ENCODE measurements around the gene KIF7. TPM values are rescaled to one million over a fixed set of nuclear protein-coding genes. Genes with fewer than 3 reads are reported as not detected.
A peak's percentile ranks its signal among the peaks of the same experiment; 100 is the strongest.

The KIF7 gene
- total RNA-seq, 1 donor from 2014 or later = 13.9 TPM

DNA sequence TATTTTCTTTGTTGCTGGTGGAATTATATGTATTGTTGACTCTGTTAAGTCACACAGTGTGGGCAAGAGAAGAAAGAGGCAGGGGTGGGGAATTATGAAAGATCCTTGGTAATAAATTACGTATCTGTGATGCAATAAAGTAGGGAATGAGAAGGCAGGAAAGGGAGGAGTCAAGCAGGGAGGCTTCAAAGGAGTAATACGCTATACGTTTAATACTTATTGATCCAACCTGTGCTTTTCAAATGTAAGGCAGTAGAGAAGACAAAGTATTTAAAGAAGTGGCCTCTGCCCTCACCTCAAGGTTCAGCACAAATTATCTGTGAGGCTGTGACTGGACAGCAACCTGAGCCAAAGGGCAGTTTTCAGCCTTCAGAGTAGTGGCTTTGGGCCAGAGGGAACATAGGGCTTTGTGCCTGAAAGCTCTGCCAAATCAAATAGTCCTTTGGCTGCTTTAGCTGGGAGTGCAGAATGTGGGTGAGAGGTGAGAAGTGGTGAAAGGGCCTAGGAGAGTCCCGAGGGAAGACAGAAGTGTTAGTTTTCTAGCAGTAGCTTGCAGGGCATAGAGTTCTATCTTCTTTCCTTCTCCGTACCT, 25.1 kb upstream of the KIF7 start:
- no peak for TF ChIP-seq CTCF (IDR thresholded peaks at IDR 0.05)
- H3K27ac Mint-ChIP-seq (ENCODE audit: unreplicated experiment) = peak overlapping the region; percentile 60
- H3K27me3 Mint-ChIP-seq (ENCODE audit: low read depth) = no peaks in the 10 kb centered on the region
- no peak for DNase-seq (ENCODE audit: low spot score)
- H3K36me3 Mint-ChIP-seq (ENCODE audit: low read depth) = peaks cover 6% of the 10 kb centered on the region
- peaks cover 20% of the 10 kb centered on the region for H3K4me1 Mint-ChIP-seq (ENCODE audit: low read depth)
- H3K9me3 Mint-ChIP-seq (ENCODE audit: low read depth) = no peaks in the 10 kb centered on the region
- no peak overlapping the region for H3K4me3 Mint-ChIP-seq (ENCODE audit: unreplicated experiment)

DNA sequence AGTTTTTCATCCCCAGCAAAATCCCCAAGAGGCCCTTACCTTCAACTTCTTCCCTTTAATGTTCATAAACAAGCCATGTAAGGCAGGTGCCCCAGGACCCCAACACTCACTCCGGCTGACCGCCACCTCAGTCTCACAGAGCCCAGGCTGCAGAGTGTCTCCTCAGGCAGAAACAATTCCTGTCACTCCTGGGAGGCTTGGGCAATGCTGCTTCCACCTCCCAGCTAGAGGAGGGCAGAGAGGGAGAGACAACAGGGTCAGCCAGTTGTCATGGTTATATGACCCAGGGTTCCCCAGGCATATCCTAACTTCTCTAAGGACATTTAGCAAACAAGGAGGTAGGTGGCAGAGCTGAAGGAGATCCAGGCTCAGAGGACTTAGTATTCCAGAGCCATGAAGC, 23.9 kb upstream of the KIF7 start, which contains the start of gene PLIN1:
TSS of gene PLIN1 (minus strand) at position 156 of the 400 bp plus-strand sequence. CDS start 1,878 bp downstream, outside the sequence.
- Mint-ChIP-seq H3K9me3 (ENCODE audit: low read depth) (no peaks in the 10 kb centered on the region), H3K4me3 (ENCODE audit: unreplicated experiment) (no peak within 1 kb of the TSS), H3K36me3 (ENCODE audit: low read depth) (peaks cover 5% of the 10 kb centered on the region), H3K27me3 (ENCODE audit: low read depth) (no peaks in the 10 kb centered on the region), H3K27ac (ENCODE audit: unreplicated experiment) (peak within 1 kb of the TSS; percentile 60), H3K4me1 (ENCODE audit: low read depth) (peaks cover 20% of the 10 kb centered on the region)
- no peak for TF ChIP-seq CTCF (IDR thresholded peaks at IDR 0.05)
- no peak for DNase-seq (ENCODE audit: low spot score)

DNA sequence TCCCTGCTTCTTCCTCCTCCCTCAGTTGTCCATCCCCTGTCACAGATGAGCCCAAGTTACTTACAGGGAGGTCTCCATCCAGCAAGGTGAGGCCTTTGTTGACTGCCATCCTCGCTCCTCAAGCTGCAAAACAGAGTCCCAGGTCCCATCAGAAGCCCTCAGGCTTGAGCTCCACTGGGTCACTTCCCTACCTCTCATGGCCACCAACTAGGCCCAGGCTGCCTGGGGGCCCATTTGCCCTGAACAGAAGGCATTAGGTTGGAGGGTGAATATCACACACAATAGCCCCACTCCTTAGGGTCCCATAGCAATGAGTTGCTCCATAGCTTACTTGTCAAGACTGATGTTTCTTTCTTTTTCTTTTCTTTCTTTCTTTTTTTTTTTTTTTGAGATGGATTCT, 22.1 kb upstream of the KIF7 start:
- Mint-ChIP-seq H3K9me3 (ENCODE audit: low read depth) (no peaks in the 10 kb centered on the region), H3K27me3 (ENCODE audit: low read depth) (no peaks in the 10 kb centered on the region), H3K4me3 (ENCODE audit: unreplicated experiment) (no peak overlapping the region), H3K36me3 (ENCODE audit: low read depth) (peaks cover 3% of the 10 kb centered on the region), H3K4me1 (ENCODE audit: low read depth) (peaks cover 30% of the 10 kb centered on the region), H3K27ac (ENCODE audit: unreplicated experiment) (no peak overlapping the region)
- no peak for TF ChIP-seq CTCF (IDR thresholded peaks at IDR 0.05)
- no peak for DNase-seq (ENCODE audit: low spot score)

DNA sequence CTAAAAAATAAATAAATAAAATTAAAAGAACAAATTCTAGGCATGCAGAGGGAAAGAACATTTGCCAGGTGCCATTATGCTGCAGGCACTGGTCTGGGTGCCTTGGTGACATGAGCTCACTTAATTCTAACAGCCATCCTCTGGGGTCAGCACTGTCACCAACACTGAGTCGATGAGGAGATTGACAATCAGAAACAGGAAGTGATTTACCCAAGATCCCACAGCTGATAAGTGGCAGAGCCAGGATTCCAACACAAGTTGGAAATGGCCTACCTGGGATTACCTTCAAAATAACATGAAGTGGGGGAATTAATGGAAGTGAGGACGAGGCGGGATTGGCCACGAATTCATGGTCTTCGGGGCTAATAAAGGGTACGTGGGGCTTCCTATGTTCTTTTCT, 20.3 kb upstream of the KIF7 start:
- no peaks in the 10 kb centered on the region for H3K36me3 Mint-ChIP-seq (ENCODE audit: low read depth)
- no peak for TF ChIP-seq CTCF (IDR thresholded peaks at IDR 0.05)
- no peak overlapping the region for H3K4me3 Mint-ChIP-seq (ENCODE audit: unreplicated experiment)
- DNase-seq (ENCODE audit: low spot score) = no peak
- H3K9me3 Mint-ChIP-seq (ENCODE audit: low read depth) = no peaks in the 10 kb centered on the region
- no peak overlapping the region for H3K27ac Mint-ChIP-seq (ENCODE audit: unreplicated experiment)
- H3K27me3 Mint-ChIP-seq (ENCODE audit: low read depth) = no peaks in the 10 kb centered on the region
- H3K4me1 Mint-ChIP-seq (ENCODE audit: low read depth) = peaks cover 23% of the 10 kb centered on the region

DNA sequence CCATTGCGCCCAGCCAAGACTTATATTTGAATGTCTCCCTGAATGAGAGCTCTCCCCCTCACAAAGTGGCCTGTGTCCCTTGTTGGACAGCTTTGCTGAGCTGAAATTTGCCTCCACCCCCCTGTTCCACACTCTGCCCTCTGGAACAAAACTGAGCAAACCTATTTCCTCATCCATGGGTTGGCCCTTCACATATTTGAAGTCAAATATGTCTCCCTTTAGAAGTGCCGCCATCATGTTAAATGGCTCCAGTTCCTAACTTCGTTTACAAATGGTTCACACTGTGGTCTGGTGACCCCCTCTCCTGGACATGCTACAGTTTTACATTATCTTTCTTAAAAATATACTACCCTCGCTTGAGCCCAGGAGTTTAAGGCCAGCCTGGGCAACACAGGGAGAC, 19.3 kb upstream of the KIF7 start:
- no peaks in the 10 kb centered on the region for H3K9me3 Mint-ChIP-seq (ENCODE audit: low read depth)
- H3K27ac Mint-ChIP-seq (ENCODE audit: unreplicated experiment) = no peak overlapping the region
- no peaks in the 10 kb centered on the region for H3K27me3 Mint-ChIP-seq (ENCODE audit: low read depth)
- H3K4me1 Mint-ChIP-seq (ENCODE audit: low read depth) = peaks cover 16% of the 10 kb centered on the region
- H3K4me3 Mint-ChIP-seq (ENCODE audit: unreplicated experiment) = no peak overlapping the region
- H3K36me3 Mint-ChIP-seq (ENCODE audit: low read depth) = no peaks in the 10 kb centered on the region
- TF ChIP-seq CTCF (IDR thresholded peaks at IDR 0.05) = no peak
- DNase-seq (ENCODE audit: low spot score) = no peak
